HG03571 (cell line): ENCODE data around the gene MACF1.

Experiments used
- ATAC-seq: cut with Tn5 transposase; IDR thresholded peaks from one replicate; pipeline ENCODE4 v1.9.1; 2021; ENCODE audit not compliant: unreplicated experiment

Gene MACF1

DNA sequence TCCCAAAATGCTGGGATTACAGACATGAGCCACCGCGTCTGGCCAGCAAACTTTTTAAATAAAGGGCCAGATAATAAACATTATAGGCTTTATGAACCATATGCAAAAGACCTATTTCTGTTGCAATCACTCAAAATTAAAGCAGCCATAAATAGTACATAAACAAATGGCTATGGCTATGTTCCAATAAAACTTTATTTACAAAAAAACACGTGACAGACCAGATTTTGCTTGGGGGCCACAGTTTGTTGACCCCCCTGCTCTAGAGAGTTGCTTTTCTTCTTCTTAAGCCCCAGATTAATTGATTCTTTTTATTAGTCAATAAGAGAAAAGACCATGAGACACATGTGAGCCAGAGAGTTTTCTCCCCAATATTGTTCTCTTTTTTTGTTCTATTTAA, 138.3 kb downstream of the MACF1 start:
- no peak for ATAC-seq

DNA sequence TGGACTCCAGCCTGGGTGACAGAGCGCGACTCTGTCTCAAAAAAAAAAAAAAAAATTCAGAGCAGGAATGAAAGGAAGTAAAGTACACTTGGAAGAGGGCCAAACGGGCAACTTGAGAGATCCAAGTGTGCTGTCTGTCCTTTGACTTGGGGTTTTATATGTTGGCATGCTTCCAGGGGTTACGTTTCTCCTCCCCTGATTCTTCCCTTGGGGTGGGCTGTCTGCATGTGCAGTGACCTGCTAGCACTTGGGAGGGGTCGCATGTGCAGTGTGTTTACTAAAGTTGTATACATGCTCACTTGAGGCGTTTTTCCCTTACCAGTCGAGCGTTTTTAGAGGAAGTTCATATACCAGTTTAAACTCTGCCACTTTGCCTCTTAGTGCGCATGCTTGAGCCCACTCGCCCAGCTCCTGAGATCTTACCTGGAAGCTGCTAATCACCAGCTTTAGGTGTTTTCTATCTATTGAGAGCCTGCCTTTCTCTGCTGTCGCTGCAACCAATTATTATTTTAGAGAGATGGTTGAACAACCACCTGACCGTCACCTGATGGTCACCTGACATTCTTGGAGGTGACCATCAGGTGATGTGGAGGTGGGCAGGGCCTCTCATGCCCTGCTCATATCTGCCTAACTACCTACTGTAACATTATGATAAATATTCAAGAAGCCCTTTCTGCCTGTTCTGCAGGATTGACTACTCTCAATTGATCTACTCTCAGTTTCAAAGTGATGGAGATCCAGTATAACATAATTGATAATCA, 140.1 kb downstream of the MACF1 start:
- no peak for ATAC-seq

DNA sequence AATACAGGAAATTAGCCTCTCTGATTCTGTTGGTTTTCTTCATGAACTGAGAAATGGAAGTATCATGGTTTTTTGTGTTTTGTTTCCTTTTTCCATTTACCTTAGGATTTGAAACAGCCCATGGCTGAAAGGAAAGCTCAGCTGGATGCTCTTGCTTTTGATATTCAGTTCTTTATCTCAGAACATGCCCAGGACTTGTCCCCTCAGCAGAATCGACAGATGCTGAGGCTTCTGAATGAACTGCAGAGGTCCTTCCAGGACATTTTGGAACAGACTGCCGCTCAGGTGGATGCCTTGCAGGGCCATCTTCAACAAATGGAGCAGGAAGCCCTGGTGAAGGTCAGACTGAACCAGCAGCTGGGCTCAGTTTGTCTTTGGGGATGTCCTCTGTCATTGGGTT, 142.4 kb downstream of the MACF1 start:
- no peak for ATAC-seq

DNA sequence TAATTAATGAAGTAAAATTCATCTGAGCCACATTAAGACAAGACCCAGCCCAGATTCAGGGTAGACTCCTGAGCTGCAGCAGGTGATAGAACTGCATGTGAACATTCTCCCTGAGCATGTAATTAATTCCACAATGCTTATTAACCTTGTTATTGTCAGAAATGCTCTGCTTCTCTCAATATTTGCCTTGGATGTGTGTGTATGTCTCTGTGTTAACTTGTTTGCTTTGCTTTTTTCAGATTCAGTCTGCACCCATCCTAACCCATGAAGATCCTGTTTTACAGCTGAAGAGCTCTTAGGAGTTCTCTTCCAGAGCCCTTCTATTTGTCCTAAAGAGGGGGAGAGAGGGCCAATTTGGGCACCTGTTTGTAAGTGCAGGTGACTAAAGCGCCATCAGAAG, 143.8 kb downstream of the MACF1 start:
- ATAC-seq = no peak

DNA sequence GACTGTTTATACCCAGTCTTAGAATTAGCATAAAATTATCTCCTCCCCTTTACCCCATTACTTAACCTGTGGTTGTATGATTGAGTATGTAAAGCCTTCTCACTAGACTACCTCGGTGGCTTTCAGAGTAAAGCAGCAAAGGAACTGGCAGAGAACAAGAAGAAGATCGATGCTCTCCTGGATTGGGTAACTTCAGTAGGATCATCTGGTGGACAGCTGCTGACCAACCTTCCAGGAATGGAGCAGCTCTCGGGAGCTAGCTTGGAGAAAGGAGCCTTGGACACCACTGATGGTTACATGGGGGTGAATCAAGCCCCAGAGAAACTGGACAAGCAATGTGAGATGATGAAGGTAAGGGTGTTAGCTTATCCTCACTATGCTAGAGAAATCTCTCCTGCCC, 148.4 kb downstream of the MACF1 start:
- ATAC-seq = no peak

DNA sequence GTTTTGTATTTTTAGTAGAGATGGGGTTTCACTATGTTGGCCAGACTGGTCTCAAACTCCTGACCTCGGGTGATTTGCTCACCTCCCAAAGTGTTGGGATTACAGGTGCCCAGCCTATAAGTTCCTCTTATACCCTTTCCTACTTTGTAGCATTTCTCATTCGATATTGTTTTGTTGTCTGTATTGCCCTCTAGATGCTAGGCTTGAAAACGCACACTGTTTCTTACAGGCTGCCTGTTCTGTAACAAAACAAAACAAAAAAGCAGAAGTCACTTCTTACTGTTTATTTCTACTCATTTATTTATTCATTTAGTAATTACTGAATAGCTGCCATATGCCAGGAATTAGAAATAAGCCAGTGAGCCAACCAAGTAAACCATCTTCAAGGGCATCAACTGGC, 150.1 kb downstream of the MACF1 start:
- no peak for ATAC-seq

DNA sequence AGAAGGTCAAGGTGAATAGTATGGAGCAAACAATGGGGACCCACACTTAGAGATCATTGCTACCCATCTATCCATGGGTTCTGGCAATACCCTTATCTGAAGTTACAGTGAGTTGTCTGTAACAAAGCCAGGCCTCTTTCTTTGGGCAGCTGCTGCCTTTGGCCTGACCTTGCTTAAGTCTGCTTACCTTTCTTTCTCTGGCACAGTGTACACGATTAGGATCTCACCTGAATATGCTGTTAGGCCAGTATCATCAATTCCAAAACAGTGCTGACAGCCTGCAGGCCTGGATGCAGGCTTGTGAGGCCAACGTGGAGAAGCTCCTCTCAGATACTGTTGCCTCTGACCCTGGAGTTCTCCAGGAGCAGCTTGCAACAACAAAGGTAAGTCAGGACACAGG, 154.0 kb downstream of the MACF1 start:
- no peak for ATAC-seq

DNA sequence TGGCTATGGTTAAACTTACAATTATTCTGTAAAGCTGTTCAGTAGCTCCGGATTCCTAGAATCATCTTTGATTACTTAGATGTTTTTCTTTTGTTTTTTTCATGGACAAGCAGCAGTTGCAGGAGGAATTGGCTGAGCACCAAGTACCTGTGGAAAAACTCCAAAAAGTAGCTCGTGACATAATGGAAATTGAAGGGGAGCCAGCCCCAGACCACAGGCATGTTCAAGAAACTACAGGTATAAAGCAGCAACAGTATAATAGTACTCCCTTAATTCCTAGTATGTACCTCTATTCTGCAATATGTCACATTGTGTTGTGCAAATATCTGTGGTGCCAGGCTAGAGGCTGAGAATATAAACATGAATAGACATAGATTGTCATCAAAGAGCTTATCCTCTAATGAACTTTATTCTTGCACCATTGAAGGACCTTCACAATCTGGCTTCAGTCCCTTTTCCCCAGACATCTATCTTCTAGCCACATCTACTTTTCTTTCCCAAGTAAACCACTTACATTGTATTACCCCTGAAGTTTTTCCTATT, 154.6 kb downstream of the MACF1 start:
- no peak for ATAC-seq

DNA sequence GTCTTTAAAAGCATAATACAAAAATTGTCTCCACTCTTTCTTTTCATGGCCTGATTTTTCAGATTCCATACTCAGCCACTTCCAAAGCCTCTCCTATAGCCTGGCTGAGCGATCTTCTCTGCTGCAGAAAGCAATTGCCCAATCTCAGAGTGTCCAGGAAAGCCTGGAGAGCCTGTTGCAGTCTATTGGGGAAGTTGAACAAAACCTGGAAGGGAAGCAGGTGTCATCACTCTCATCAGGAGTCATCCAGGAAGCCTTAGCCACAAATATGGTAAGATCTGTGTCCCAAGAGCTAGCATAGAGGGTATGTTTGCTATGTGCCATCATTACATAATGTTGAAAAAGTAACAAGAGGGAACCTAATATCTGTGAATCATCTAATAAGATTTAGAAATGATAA, 156.2 kb downstream of the MACF1 start:
- no peak for ATAC-seq

DNA sequence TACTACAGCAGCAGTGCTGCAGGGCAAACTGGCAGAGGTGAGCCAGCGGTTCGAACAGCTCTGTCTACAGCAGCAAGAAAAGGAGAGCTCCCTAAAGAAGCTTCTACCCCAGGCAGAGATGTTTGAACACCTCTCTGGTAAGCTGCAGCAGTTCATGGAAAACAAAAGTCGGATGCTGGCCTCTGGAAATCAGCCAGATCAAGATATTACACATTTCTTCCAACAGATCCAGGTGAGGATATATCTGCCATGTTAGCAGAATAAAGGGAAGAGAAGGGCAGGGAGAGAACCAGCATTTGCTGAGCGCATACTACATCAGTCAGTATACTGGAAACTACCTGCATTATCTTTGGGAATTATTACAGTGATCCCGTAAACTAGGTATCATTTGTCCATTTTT, 157.0 kb downstream of the MACF1 start:
- no peak for ATAC-seq

DNA sequence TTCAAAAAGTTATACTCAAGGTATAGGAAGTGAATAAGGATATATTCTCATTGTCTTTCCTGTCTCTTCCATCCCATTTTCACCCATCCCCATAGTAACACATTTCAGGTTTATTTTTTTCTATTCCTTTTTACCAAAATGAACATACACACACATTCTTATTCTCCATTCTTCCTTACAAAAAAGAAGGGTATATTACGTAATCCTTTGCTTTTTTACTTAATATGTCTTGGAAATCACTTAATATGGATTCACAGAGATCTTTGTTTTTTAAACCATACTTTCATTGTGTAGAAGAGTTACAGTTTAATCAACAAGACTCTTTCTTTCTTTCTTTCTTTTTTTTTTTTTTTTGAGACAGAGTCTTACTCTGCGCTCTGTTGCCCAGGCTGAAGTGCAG, 158.8 kb downstream of the MACF1 start:
- no peak for ATAC-seq

DNA sequence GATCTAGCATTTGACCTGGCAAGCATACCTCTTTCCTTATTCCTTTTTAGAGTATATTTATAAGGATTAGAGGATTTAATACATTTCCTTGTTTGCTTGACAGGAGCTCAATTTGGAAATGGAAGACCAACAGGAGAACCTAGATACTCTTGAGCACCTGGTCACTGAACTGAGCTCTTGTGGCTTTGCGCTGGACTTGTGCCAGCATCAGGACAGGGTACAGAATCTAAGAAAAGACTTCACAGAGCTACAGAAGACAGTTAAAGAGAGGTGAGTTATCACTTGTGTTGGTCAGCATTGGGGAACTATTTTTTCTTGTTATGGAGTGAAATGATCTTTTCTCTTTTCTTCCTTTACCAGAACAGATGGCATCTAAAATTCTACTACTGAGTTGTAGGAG, 163.6 kb downstream of the MACF1 start:
- ATAC-seq = no peak

DNA sequence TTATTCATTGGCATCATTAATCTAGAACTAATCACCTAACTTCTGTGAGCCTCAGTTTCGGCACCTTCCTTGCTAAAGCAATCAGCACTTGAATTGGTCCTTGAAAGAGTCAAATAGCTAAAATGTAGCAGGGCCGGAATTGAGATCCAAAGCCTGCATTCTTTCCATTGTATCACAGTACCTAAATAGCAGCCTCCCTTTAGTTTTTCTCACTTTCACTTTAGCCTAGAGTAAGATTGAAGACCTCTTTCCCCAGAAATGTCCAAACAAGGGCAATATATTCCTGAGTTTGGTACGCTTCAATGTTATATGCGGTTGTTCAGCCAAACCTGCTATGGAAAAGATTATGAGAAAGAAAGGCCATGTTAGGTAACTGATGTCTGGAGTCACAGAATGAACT, 165.1 kb downstream of the MACF1 start:
- ATAC-seq = no peak

DNA sequence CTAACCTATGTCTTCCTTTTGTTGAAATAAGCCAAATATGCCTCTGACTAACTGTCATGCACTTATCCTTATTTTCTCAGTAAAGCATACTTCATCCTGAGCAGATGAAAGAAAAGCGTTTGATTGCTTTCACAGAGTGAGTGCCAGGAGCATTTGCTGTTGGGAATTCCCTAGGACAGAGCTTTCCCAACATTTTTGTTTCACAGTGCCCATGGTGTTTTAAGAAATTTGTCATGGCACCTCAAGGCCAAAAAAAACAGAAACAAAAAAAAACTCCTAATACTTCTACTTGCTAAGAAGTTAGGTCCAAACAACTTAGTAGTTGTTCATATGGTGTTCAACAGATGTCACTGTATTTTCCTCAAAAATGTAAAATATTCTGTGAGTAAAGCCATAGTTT, 166.1 kb downstream of the MACF1 start:
- no peak for ATAC-seq

DNA sequence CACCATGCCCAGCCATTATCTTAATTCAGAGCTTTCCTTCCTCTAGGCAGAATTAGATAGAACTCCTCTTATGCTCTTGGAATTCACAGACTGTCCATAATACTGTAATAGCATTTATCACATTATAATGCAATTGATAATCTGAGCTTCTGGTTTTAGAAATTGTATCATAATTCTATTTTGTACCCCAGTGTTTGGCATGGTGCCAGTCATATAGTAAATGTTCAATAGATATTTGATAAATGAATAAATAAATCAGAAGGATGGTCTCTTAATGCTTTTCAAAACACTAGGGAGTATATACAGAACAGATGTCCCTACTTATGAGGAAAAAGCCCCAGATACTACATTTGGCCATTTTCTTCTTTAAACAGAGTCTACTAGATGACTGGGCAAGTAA, 167.6 kb downstream of the MACF1 start:
- no peak for ATAC-seq

DNA sequence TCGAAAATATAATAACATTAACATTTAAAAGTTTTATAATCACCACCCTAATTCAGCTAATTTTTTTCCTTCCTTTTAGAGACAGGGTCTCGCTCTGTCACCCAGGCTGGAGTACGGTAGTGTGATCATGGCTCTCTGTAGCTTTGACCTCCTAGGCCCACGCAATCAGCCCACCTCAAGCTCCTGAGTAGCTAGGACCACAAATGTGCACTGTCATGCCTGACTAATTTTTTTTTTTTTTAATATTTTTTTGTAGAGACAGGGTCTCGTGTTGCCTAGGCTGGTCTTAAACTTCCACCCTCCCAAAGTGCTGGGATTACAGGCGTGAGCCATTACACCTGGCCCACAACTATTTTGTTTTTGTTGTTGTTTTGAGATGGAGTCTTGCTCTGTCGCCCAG, 172.2 kb downstream of the MACF1 start:
- ATAC-seq = no peak

DNA sequence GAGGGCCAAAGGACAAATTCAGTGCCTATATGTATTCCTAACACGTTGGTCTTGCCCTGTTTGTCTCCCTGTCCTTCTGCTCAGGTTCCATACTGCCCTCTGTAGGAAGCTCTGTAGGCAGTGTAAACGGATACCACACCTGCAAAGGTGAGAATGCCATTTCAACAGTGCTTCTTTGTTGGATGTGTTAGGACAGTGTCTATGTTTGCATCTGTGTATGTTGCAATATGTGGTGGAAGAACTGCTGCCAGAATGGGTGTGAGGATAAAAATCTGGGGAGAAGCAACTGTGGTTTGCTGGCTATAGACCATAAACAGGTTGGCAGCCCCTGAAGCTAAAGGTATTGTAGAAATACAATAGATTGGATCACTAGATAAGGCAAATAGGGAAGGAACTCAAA, 173.9 kb downstream of the MACF1 start:
- ATAC-seq = no peak

DNA sequence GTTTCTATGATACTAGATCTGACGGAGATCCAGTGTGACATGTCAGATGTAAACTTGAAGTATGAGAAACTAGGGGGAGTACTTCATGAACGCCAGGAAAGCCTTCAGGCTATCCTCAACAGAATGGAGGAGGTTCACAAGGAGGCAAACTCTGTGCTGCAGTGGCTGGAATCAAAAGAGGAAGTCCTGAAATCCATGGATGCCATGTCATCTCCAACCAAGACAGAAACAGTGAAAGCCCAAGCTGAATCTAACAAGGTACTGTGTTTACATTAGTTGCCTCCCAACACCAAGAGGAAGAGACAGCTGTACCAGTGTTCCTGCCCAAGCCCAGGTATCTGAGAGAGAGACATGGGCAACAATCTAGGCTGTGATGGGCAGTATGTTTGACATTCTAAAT, 174.7 kb downstream of the MACF1 start:
- no peak for ATAC-seq

DNA sequence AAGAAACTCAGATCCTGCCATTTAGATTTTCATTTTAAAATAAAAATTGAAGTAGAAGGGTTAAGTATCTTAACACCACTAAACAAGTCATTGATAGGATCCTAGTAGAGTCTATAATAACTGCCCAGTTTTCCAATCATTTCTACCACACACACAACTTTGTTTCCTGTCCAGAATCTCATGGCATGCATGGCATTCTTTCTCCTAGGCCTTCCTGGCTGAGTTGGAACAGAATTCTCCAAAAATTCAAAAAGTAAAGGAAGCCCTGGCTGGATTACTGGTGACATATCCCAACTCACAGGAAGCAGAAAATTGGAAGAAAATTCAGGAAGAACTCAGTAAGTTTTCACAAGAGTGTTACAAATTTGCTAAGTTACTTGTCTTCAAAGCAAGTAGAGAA, 175.5 kb downstream of the MACF1 start:
- no peak for ATAC-seq

DNA sequence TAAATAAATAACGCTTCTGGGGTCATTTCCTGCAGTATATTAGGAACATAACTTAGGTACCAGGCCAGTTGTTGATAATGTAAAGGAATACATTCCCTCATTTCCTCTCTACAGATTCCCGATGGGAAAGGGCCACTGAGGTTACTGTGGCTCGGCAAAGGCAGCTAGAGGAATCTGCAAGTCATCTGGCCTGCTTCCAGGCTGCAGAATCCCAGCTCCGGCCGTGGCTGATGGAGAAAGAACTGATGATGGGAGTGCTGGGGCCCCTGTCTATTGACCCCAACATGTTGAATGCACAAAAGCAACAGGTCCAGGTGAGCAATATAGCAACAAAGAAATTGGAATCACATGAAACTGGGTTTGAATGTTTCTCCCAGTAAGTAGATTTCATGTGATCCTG, 177.3 kb downstream of the MACF1 start:
- ATAC-seq = no peak

DNA sequence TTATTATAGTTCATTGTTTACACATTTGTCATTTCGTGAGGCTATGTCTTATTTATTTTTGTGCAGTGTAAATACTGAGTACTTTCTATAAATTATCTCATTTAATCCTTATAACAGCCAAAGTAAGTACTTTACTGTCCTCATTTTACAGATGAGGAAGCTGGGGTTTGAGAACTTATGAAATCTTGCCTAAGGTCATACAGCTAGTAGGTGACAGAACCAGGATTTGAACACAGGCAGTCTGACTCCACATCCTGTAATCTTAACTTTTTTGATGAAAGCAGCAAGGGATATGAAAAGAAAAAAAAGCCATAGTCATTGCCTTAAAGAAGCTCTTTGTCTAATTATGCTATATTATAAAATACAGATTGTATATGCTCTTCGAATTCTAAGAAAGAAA, 179.8 kb downstream of the MACF1 start:
- no peak for ATAC-seq

DNA sequence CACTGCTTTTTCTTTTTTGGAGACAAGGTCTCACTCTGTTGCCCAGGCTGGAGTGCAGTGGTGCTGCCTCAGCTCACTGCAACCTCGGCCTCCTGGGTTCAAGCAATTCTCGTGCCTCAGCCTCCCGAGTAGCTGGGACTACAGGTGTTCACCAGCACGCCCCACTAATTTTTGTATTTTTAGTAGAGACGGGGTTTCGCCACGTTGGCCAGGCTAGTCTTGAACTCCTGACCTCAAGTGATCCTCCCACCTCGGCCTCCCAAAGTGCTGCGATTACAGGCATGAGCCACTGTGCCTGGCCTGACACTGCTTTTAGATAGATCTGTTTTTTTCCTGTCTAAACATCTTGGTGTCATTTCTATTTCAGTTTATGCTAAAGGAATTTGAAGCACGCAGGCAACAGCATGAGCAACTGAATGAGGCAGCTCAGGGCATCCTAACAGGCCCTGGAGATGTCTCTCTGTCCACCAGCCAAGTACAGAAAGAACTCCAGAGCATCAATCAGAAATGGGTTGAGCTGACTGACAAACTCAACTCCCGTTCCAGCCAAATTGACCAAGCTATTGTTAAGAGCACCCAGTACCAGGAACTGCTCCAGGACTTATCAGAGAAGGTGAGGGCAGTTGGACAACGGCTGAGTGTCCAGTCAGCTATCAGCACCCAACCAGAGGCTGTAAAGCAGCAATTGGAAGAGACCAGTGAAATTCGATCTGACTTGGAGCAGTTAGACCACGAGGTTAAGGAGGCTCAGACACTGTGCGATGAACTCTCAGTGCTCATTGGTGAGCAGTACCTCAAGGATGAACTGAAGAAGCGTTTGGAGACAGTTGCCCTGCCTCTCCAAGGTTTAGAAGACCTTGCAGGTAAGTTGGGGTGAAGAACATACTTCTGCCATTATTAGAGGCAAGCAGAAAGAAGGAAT, 180.8 kb downstream of the MACF1 start:
- ATAC-seq = no peak
